H1 (cell line): ENCODE results near the gene KCNK7. TPM values are rescaled to one million over a fixed set of nuclear protein-coding genes. Genes with fewer than 3 reads are reported as not detected.

Experiments used
- SIX5 ChIP-seq: IDR thresholded peaks from 2 replicates; pipeline ENCODE4 v1.6.1; 2011; ENCODE audit warnings: mild to moderate bottlenecking, low read depth, low read length
- polyA plus RNA-seq, 7 experiments: library from polyadenylated mRNA; depleted of rRNA in 3 of 7; stranded (reverse) in 5 of 7; unstranded in 2 of 7; fragments of >200 nt in 5 of 7; fragments of 200-250 nt in 2 of 7; gene quantifications; 1 replicate in 5 of 7; 2 replicates in 1 of 7; 4 replicates in 1 of 7; pipeline versions ENCODE4 v1.2.1 to v1.2.3, GENCODE V29; 2011 to 2013; ENCODE audit warnings: missing spikeins in 2 of 7, mixed read lengths in 2 of 7
- total RNA-seq: library from RNA; stranded (reverse); fragmentation: NEBNext Ultra II Directional; extraction: Animal tissue kit (Norgen Biotek cat#: 25700); gene quantifications from 2 replicates; pipeline ENCODE4 v1.2.1, GENCODE V29; 2021

Gene KCNK7
- total and polyA plus RNA-seq, 2 of the 8 experiments (the other 6 are each of a cell fraction or from before 2014, with no cell fraction given): 0.74 to 1.0 TPM

DNA sequence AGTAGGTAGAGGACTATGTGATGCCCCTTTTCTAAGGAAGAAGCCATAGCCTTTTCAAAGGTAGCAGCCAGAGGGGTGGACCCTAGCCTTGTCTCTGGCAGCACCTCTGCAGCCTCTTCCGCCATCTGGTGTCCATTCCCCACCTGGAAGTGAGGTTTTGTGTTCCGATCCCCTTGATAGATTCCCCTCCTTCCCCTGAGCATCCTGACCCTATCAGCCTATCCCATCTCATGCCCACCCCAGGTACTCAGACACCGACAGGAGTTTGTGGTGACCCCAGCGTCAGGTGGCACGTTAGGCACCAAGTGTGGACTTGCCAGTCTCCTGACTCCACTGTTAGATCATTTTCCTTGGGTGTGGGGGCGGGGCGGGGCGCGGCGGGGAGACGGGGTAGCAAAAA, 23.7 kb downstream of the KCNK7 start (continued):
- TF ChIP-seq SIX5: no peak
